ENCODE data around the gene DGAT2. TPM values are rescaled to one million over a fixed set of nuclear protein-coding genes. Genes with fewer than 3 reads are reported as not detected.

DGAT2 gene
- total RNA-seq, 2 experiments from 2014 or later, result 1.6 to 1.9 TPM

DNA sequence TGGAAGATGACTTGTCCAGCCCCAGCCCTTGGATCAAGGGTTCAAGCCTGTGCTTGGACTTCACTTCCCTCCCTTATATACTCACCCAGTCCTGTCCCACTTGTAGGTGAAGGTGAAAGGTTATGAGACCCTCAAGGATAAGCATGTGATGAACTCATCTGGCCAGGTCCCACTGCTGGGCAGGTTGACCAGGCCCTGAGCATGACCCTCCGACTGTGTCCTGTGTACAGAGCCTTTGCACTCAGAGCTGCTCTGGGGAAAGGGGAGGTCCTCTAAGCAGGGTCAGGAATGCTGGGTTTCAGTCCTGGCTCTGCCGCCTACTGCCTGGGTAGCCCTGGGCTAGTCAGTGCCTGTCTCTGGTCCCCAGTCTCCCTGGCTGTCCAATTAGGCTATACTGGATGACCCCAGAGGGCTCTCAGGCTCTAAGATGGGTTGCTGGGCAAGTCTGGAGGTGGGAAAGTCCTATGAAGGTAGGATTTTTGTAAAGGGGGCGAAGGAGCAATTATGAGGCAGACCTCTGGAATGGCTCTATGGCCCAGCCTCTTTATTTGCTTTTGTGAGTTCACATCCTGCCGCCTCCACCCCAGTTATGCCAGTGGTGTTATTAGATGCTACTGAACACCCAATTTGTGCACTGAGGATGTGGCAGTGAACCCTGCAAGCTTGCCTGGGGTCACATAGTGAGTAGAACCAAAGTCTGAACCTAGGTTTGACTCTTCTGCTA is 14.1 kb downstream of the DGAT2 start:
- Mint-ChIP-seq H3K36me3 (no peaks in the 10 kb centered on the region), H3K9me3 (no peaks in the 10 kb centered on the region), H3K27ac (peak overlapping the region; percentile 12), H3K27me3 (no peaks in the 10 kb centered on the region), H3K4me1 (peaks cover 2% of the 10 kb centered on the region), H3K4me3 (no peak overlapping the region)
- no peak for DNase-seq

DNA sequence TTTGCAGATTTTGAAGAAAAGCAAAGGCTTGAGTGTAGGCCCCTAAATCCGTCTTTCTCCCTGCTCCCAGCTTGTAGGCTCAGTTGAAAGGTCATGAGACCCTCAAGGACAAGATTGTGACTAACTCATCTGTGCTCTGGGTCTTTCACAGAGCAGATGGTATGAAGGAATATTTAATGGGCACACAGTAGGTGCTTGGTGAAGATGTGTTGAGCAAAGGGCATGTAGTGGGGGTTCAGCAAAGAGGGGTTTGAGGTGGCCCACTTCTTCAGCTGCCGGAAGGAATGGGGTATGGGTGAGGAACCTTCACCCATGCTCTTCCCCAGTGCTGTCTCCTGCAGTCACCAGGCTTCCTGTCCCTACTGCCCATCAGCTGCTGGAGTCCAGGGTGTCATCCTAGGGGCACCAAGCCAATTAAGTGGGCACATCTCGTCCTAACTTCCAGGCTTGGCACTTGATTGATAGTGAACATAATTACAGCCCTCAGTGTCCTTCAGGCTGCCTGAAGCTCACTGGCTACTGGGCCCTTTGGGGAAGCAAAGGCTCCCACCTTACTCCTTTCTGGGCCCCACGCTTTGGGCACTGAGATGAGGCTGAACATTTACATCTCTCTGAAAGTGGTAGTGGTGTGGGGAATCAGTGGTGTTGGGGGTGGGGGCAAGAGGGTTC is 15.0 kb downstream of the DGAT2 start:
- Mint-ChIP-seq H3K4me1 (no peaks in the 10 kb centered on the region), H3K4me3 (no peak overlapping the region), H3K36me3 (no peaks in the 10 kb centered on the region), H3K9me3 (no peaks in the 10 kb centered on the region), H3K27ac (no peak overlapping the region), H3K27me3 (no peaks in the 10 kb centered on the region)
- no peak for DNase-seq

DNA sequence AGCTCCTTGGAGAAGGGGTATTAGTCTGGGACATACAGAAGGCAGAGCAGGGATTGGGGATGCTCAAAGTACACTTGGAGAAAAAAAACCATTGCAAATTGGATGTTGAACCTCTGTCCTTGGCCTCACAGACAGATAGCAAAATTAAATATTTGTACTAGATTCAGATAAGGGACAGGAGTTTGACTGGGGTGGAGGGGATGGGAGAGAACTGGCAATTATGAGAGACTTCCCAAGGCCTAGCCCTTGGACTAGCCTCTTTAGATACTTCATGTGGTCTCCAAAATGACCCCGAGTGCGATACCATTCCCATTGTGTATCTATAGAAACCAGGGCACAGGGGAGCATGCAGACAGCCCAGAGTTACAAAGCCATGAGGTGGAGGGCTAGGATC is 15.5 kb downstream of the DGAT2 start:
- no peaks in the 10 kb centered on the region for H3K9me3 Mint-ChIP-seq
- no peaks in the 10 kb centered on the region for H3K4me1 Mint-ChIP-seq
- no peaks in the 10 kb centered on the region for H3K27me3 Mint-ChIP-seq
- no peak overlapping the region for H3K4me3 Mint-ChIP-seq
- H3K36me3 Mint-ChIP-seq, result no peaks in the 10 kb centered on the region
- no peak overlapping the region for H3K27ac Mint-ChIP-seq
- no peak for DNase-seq

DNA sequence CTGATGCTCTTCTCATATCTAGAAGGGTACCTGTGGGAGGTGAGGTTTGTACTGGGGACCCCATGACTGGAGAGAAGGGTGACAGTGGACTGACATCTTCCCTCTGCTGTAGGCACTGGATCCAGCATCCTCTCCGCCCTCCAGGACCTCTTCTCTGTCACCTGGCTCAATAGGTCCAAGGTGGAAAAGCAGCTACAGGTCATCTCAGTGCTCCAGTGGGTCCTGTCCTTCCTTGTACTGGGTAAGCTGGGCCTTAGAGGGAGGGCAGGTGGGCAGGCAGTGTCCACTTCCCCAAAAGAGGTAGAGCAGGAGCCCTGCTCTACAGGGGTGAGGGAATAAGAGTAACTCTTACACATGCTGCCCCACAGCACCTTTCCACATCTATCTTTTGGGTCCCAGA is 15.9 kb downstream of the DGAT2 start:
- DNase-seq, result no peak
- H3K4me1 Mint-ChIP-seq, result no peaks in the 10 kb centered on the region
- no peak overlapping the region for H3K4me3 Mint-ChIP-seq
- no peaks in the 10 kb centered on the region for H3K9me3 Mint-ChIP-seq
- no peaks in the 10 kb centered on the region for H3K27me3 Mint-ChIP-seq
- H3K36me3 Mint-ChIP-seq, result no peaks in the 10 kb centered on the region
- H3K27ac Mint-ChIP-seq, result no peak overlapping the region

DNA sequence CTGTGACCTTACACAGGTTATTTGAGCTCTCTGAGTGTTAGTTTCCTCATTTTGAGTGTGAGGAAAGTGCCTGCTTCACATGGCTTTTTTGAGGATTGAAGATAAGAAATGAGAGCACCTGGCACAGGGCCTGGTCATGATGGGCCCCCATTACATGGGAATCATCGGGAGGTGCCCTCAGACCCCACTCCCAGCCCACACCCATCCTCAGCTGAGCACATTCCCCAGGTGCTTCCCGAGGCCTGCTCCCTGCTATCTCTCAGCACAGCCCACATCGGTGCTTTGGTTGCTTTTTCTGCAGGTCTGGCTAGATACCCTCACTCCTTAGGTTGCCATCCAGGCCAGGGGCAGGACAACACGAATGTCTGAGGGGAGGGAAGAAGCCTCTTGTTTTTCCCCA is 16.6 kb downstream of the DGAT2 start:
- H3K27me3 Mint-ChIP-seq, result no peaks in the 10 kb centered on the region
- H3K4me1 Mint-ChIP-seq, result no peaks in the 10 kb centered on the region
- DNase-seq, result no peak
- H3K27ac Mint-ChIP-seq, result no peak overlapping the region
- no peaks in the 10 kb centered on the region for H3K36me3 Mint-ChIP-seq
- H3K9me3 Mint-ChIP-seq, result no peaks in the 10 kb centered on the region
- H3K4me3 Mint-ChIP-seq, result no peak overlapping the region

DNA sequence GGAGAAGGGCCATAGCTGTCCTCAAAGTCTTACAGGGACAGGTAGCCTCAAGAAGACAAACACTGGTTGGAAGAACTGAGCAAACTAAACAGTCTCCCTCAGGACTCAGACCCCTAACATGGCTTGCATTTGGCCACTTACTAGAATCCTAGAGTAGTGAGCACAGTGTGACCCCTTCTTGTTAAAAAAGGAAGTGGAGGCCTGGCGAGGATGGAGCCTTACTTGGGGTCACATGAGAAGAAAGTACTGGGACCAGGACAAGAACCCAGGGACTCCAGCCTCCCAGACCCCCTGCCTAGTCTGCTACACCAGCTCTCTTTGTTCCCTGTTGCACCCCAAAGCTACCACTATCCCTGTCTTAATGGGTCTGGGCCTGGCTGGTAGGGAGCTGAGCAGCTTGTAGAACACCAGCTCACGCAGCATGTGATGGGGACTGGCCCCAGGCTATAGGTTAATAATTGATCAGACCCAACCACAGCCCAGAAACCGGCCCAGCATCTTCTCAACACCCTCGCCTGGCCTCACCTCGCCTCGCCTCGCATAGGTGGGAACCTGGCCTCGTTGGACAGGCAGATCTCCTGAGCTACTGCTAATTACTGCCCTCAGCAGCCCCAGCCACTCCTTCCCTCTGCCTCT is 17.6 kb downstream of the DGAT2 start:
- H3K4me3 Mint-ChIP-seq, result no peak overlapping the region
- DNase-seq, result no peak
- no peaks in the 10 kb centered on the region for H3K4me1 Mint-ChIP-seq
- H3K27me3 Mint-ChIP-seq, result no peaks in the 10 kb centered on the region
- H3K9me3 Mint-ChIP-seq, result no peaks in the 10 kb centered on the region
- H3K27ac Mint-ChIP-seq, result no peak overlapping the region
- no peaks in the 10 kb centered on the region for H3K36me3 Mint-ChIP-seq

DNA sequence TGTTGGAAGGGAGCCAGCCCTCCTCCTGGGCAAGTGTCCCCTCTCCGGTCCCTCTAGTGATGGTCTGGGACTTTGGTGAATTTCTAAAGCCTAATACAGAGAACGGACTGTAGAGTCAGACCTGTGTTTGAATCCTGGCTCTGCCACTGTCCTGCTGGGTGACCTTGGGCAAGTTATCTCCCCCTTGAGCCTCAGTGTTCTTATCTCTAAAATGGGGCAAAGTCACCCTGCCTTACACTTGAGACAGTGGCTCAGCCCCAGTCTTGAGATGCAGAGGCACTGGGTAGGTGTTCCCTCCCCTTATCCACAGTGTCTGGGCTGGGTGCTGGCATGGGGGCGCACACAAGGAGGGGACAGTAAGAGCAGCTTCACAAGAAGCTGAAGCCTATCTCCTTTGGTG is 20.9 kb downstream of the DGAT2 start:
- Mint-ChIP-seq H3K36me3 (no peaks in the 10 kb centered on the region), H3K27ac (no peak overlapping the region), H3K4me1 (no peaks in the 10 kb centered on the region), H3K4me3 (no peak overlapping the region), H3K27me3 (no peaks in the 10 kb centered on the region), H3K9me3 (no peaks in the 10 kb centered on the region)
- DNase-seq, result no peak

DNA sequence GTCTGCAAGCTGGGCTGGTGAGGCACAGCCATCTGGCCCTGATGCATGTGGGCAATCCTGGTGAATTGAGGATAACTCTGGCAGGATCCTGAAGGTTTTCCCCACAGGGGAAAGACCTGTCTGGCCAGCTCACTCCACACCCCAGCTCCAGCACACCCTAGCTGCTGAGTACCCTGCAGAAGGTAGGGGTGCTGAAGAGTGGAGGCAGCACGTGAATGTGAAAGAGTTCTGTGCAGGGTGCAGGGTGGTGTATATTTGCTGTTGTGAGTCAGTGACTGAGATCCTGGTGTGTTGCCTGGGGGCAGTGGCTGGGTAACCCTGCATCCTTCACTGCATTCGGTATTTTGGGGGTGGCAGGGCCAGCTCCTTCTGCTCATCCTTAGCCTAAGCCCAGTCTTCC is 22.4 kb downstream of the DGAT2 start:
- no peak for DNase-seq
- no peaks in the 10 kb centered on the region for H3K9me3 Mint-ChIP-seq
- no peaks in the 10 kb centered on the region for H3K27me3 Mint-ChIP-seq
- no peak overlapping the region for H3K27ac Mint-ChIP-seq
- no peaks in the 10 kb centered on the region for H3K4me1 Mint-ChIP-seq
- H3K36me3 Mint-ChIP-seq, result no peaks in the 10 kb centered on the region
- no peak overlapping the region for H3K4me3 Mint-ChIP-seq

DNA sequence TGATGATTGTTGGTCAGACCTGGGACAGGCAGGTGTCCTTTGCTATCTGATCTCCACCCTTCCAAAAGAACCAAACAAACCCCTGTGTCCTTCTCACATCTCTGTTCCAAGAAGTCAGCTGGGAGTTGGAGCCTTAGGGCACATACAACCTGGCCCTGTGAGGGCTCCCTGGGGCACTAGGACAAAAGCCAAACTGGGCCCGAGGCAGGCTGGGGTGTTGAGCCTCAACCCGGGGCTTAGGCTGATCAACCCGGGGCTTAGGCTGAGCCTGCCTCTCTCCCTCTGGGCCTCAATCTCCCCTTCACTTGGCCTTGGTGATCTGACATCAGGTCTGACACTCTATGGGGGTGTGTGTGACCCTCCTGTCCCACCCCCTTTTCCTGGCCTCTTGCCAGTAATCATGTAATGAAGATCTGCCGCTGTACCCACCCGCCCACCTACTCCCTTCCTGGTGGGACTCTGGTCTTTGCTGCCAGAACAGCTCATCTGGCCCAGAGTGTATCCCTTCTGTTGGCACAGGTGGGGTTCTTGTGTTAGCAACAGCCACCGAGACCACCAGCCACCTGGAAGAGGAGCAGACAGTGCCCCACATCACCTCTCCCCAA is 23.7 kb downstream of the DGAT2 start:
- Mint-ChIP-seq H3K4me1 (no peaks in the 10 kb centered on the region), H3K27me3 (no peaks in the 10 kb centered on the region), H3K27ac (no peak overlapping the region), H3K9me3 (no peaks in the 10 kb centered on the region), H3K4me3 (no peak overlapping the region), H3K36me3 (no peaks in the 10 kb centered on the region)
- no peak for DNase-seq

DNA sequence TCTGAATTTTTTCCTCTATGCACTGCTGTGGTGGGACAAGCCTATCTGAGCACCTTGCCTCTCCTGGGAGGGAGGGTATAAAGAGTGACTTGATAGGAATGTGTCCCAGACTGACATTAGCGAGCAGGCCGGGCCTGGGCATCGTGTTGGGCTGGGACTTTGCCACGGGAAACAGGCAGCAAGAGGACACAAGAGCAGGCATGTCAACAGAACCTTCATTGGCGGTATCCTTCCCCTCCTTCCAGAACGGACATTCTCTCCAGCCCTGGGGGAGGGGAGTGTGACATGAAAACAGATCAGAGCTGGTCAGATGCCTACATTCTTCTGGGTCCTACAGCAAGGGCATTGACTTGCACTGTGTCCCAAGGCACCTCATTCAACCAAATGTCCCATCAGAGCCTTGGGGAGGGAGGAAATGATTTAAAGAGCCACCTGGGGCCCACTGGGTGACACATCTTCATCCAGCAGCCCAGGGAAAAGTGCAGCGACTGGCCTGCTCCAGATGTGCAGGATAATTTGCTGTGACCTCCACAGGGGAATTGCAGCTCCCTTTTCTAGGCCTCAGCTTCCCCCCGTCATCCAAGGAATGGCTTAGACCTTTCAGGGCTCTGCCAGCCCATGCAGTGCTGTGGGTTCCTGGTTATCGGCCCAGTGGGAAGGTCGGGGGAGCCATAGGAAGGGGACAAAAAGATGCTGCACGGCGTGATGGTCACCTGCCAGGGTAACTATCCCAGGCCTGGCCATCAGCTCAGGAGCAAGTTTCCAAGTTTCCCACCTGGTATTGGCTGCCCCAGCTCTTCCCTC is 24.6 kb downstream of the DGAT2 start:
- no peak overlapping the region for H3K4me3 Mint-ChIP-seq
- no peaks in the 10 kb centered on the region for H3K9me3 Mint-ChIP-seq
- DNase-seq, result no peak
- H3K27me3 Mint-ChIP-seq, result no peaks in the 10 kb centered on the region
- no peaks in the 10 kb centered on the region for H3K4me1 Mint-ChIP-seq
- H3K27ac Mint-ChIP-seq, result no peak overlapping the region
- H3K36me3 Mint-ChIP-seq, result no peaks in the 10 kb centered on the region

DNA sequence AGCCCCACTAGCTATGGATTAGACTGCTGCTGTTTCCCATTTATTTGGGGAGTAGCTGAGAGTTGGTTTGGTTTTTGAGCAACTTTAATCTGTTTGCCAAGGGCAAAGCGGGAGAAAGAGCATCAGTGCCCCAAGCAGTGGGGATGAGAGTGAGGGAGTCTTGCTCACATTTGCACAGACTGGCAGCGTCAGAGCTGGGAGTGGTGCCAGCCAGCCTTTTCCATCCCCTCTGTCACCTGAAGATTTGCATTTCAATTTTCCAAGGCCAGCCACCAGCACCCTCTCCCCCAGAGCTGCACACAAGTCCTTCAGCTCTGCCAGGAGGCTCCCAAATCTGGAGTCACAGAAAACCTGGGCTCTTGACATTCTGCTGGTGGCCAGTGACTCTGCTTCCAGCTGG is 25.4 kb downstream of the DGAT2 start:
- Mint-ChIP-seq H3K9me3 (no peaks in the 10 kb centered on the region), H3K4me3 (no peak overlapping the region), H3K36me3 (no peaks in the 10 kb centered on the region), H3K27me3 (no peaks in the 10 kb centered on the region), H3K27ac (no peak overlapping the region), H3K4me1 (no peaks in the 10 kb centered on the region)
- DNase-seq, result no peak

DNA sequence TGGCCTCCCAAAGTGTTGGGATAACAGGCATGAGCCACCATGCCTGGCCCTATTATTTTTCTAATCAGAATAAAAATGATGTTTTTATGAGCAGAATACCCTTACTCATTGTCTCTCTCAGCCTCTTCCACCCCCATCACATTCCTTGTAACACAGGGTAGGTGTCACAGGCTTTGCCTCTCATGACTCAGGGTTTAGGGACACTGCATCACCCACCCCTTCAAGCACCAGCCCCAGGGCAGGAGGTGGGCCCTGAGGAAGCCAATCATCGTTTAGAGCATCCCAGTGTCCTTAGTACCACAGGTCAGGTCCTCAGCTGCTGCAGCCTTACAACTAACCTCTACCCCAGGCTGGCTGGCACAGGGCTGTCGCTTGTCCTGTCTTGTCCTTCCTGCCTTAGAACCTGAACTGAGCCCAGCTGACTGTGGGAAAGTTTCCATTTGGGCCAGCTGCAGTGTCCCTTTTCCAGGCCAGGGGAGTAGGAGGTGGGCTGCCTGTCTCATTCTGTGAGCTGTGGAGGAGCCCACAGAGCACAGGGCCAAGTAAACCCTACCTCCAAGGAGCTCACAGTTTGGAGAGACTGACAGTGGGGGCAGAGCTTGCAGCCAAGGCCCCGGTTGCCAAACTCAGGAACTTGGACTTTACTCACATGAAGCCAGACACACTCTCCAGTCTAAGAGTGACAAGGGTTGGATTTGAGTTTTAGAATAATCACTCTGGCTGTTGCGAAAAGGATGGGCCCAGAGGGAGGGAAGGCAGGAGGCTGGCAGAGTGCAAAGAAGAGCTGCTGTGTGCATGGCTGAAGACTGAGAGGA is 26.9 kb downstream of the DGAT2 start:
- H3K27ac Mint-ChIP-seq, result no peak overlapping the region
- no peak overlapping the region for H3K4me3 Mint-ChIP-seq
- H3K27me3 Mint-ChIP-seq, result no peaks in the 10 kb centered on the region
- H3K9me3 Mint-ChIP-seq, result no peaks in the 10 kb centered on the region
- H3K36me3 Mint-ChIP-seq, result no peaks in the 10 kb centered on the region
- DNase-seq, result no peak
- no peaks in the 10 kb centered on the region for H3K4me1 Mint-ChIP-seq

DNA sequence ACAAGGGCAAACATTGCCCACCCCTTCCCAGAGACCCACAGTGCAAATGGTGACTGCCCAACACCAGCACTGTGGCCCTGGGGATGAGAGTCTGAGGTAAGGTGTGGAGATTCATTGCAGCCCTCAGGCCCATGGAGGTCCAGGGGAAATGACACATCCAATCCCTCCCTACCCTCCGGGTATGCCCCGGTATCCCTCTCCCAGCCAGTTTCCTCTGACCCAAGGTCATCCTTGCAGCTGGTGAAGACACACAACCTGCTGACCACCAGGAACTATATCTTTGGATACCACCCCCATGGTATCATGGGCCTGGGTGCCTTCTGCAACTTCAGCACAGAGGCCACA is 27.5 kb downstream of the DGAT2 start:
- no peak overlapping the region for H3K27ac Mint-ChIP-seq
- H3K36me3 Mint-ChIP-seq, result no peaks in the 10 kb centered on the region
- H3K9me3 Mint-ChIP-seq, result no peaks in the 10 kb centered on the region
- H3K27me3 Mint-ChIP-seq, result no peaks in the 10 kb centered on the region
- no peaks in the 10 kb centered on the region for H3K4me1 Mint-ChIP-seq
- no peak for DNase-seq
- H3K4me3 Mint-ChIP-seq, result no peak overlapping the region

DNA sequence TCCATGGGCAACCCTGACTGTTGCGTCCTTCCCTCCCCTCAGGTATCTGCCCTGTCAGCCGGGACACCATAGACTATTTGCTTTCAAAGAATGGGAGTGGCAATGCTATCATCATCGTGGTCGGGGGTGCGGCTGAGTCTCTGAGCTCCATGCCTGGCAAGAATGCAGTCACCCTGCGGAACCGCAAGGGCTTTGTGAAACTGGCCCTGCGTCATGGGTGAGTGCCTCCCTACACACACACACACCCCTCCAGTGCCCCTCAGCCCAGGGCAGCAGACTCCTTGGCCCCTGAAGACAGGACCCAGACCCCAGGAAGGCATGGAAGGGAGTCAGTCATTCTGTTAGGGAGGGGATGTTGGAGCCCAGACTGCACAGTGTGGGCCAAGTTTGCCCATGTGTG is 28.5 kb downstream of the DGAT2 start:
- Mint-ChIP-seq H3K4me3 (no peak overlapping the region), H3K4me1 (no peaks in the 10 kb centered on the region), H3K9me3 (no peaks in the 10 kb centered on the region), H3K36me3 (no peaks in the 10 kb centered on the region), H3K27me3 (no peaks in the 10 kb centered on the region), H3K27ac (no peak overlapping the region)
- DNase-seq, result no peak

All from activated naive CD8-positive, alpha-beta T cell treated with anti-CD3 and anti-CD28 coated beads for 36 hours (primary cell).